A549 (cell line): ENCODE results near the gene NRAS. TPM values are rescaled to one million over a fixed set of nuclear protein-coding genes. Genes with fewer than 3 reads are reported as not detected.

ENCODE experiments used
- ATAC-seq, 2 experiments: fragments of 200-7000 bp in 1 of 2; fragments of >200 bp in 1 of 2; cut with Nextera tagmentation in 1 of 2; cut with Tn5 transposase in 1 of 2; 3 replicates each; pipeline versions ENCODE4 v1.8.0 to v1.9.1; 2018 to 2020; ENCODE audit warnings: mild to moderate bottlenecking in 1 of 2, moderate library complexity in 1 of 2
- CTCF ChIA-PET: fragments of 300-600 bp; sonication (Branson Sonifier 250); formaldehyde crosslinking; extraction: SDS; loops from one replicate; lab custom pipeline; 2021; ENCODE audit warnings: antibody characterized with exemption, inconsistent platforms; lab: Yijun Ruan, JAX
- POLR2A ChIA-PET: fragments of 350-600 bp; formaldehyde crosslinking; extraction: SDS; loops from one replicate; lab custom pipeline; 2021; ENCODE audit warnings: antibody characterized with exemption, inconsistent platforms; lab: Yijun Ruan, JAX
- DNase-seq, 2 experiments: peaks; one replicate each; pipeline versions ENCODE4 v3.0.0 to v3.0.0-alpha.2; 2011 to 2016; ENCODE audit warnings: low read depth in 1 of 2, low spot score in 1 of 2
- FAIRE-seq: peaks from 2 replicates; lab custom pipeline; 2011; peaks lifted over from hg19 to GRCh38; lab: Jason Lieb, UNC
- H3K27ac ChIP-seq, 2 experiments: fragments of >200 bp; sonication (Bioruptor Twin); formaldehyde crosslinking; 3 replicates each; pipeline ENCODE4 v1.5.1; 2016 to 2017
- H3K4me1 ChIP-seq: fragments of >200 bp; sonication (Bioruptor Twin); formaldehyde crosslinking; 3 replicates; pipeline ENCODE4 v1.6.1; 2016
- H3K4me2 ChIP-seq: fragments of >200 bp; sonication (Bioruptor Twin); formaldehyde crosslinking; 3 replicates; pipeline ENCODE4 v1.6.1; 2016
- H3K4me3 ChIP-seq: fragments of >200 bp; sonication (Bioruptor Twin); formaldehyde crosslinking; 3 replicates; pipeline ENCODE4 v1.5.1; 2016
- H3K9me3 ChIP-seq: fragments of >200 bp; sonication (Bioruptor Twin); formaldehyde crosslinking; 3 replicates; pipeline ENCODE4 v1.6.1; 2016
- E2F6 ChIP-seq: IDR thresholded peaks from 2 replicates; pipeline ENCODE4 v1.6.1; 2012; ENCODE audit warnings: low read depth, borderline replicate concordance
- EHF ChIP-seq: fragments of 250-450 bp; sonication (Bioruptor Pico); IDR thresholded peaks from 2 replicates; pipeline ENCODE4 v1.5.0; 2020; ENCODE audit warnings: mild to moderate bottlenecking
- FOSL2 ChIP-seq, 2 experiments: fragments of 450-650 bp in 1 of 2; fragments of >200 bp in 1 of 2; sonication (Bioruptor Twin) in 1 of 2; formaldehyde crosslinking; IDR thresholded peaks; 2 replicates each; pipeline versions ENCODE4 v1.5.0 to v1.6.1; 2016 to 2020; ENCODE audit warnings: mild to moderate bottlenecking in 1 of 2, moderate library complexity in 1 of 2
- HDAC2 ChIP-seq: fragments of 200-600 bp; sonication (generic); IDR thresholded peaks from 2 replicates; pipeline ENCODE4 v1.6.1; 2016
- HEYL ChIP-seq: fragments of 250-450 bp; sonication (Bioruptor Pico); IDR thresholded peaks from 2 replicates; pipeline ENCODE4 v1.8.0; 2021; ENCODE audit warnings: mild to moderate bottlenecking, moderate library complexity
- HOXA7 ChIP-seq: fragments of 250-450 bp; sonication (Bioruptor Pico); IDR thresholded peaks from 2 replicates; pipeline ENCODE4 v1.5.0; 2020; ENCODE audit warnings: mild to moderate bottlenecking, moderate library complexity
- KDM1A ChIP-seq: fragments of 200-600 bp; sonication (generic); IDR thresholded peaks from 2 replicates; pipeline ENCODE4 v1.6.1; 2016; ENCODE audit warnings: low read depth, mild to moderate bottlenecking
- KDM5A ChIP-seq: fragments of 200-600 bp; sonication (generic); IDR thresholded peaks from 2 replicates; pipeline ENCODE4 v1.6.1; 2016; ENCODE audit warnings: antibody characterized with exemption, mild to moderate bottlenecking
- MYC ChIP-seq: IDR thresholded peaks from 2 replicates; pipeline ENCODE4 v1.6.1; 2012; ENCODE audit warnings: mild to moderate bottlenecking, inconsistent platforms, low read length, improper control_type of control experiment, borderline replicate concordance
- NFE2L2 ChIP-seq: fragments of 150-350 bp; conservative IDR thresholded peaks from 2 replicates; pipeline ENCODE4 v1.6.1; 2014; ENCODE audit warnings: low read length
- NPAS2 ChIP-seq: fragments of 250-450 bp; sonication (Bioruptor Pico); IDR thresholded peaks from 2 replicates; pipeline ENCODE4 v1.8.0; 2022; ENCODE audit warnings: mild to moderate bottlenecking, moderate library complexity, borderline replicate concordance
- NR3C1 ChIP-seq: fragments of >200 bp; sonication (Bioruptor Twin); formaldehyde crosslinking; IDR thresholded peaks from 3 replicates; pipeline ENCODE4 v1.6.1; 2017
- PHF8 ChIP-seq: fragments of 200-600 bp; sonication (generic); IDR thresholded peaks from 2 replicates; pipeline ENCODE4 v1.6.1; 2016; ENCODE audit warnings: low read depth, mild to moderate bottlenecking, antibody characterized with exemption, moderate library complexity, borderline replicate concordance
- RAD21 ChIP-seq, 2 experiments: fragments of >200 bp in 1 of 2; sonication (Bioruptor Twin) in 1 of 2; formaldehyde crosslinking in 1 of 2; IDR thresholded peaks in 1 of 2; conservative IDR thresholded peaks in 1 of 2; 2 replicates in 1 of 2; 3 replicates in 1 of 2; pipeline ENCODE4 v1.6.1; 2012 to 2018; ENCODE audit warnings: inconsistent platforms in 1 of 2
- RCOR1 ChIP-seq: fragments of 150-350 bp; IDR thresholded peaks from 2 replicates; pipeline ENCODE4 v1.6.1; 2014; ENCODE audit warnings: antibody characterized with exemption, low read length, low read depth
- RFX5 ChIP-seq: fragments of 450-650 bp; IDR thresholded peaks from 2 replicates; pipeline ENCODE4 v1.7.1; 2014; ENCODE audit warnings: antibody characterized with exemption, mild to moderate bottlenecking, moderate library complexity
- SMC3 ChIP-seq: fragments of >200 bp; sonication (Bioruptor Twin); formaldehyde crosslinking; IDR thresholded peaks from 3 replicates; pipeline ENCODE4 v1.6.1; 2018; ENCODE audit warnings: inconsistent platforms
- SREBF2 ChIP-seq: fragments of 450-650 bp; IDR thresholded peaks from 2 replicates; pipeline ENCODE4 v1.6.1; 2014; ENCODE audit warnings: mild to moderate bottlenecking, moderate library complexity
- TP53 ChIP-seq: fragments of 250-450 bp; sonication (Bioruptor Pico); IDR thresholded peaks from 2 replicates; pipeline ENCODE4 v1.5.0; 2021; ENCODE audit warnings: mild to moderate bottlenecking, moderate library complexity
- ZFP36 ChIP-seq: fragments of 450-650 bp; IDR thresholded peaks from 2 replicates; pipeline ENCODE4 v1.6.1; 2014; ENCODE audit warnings: borderline replicate concordance; ENCODE audit not compliant: partially characterized antibody
- ZNF302 ChIP-seq: fragments of 250-450 bp; sonication (Bioruptor Pico); IDR thresholded peaks from 2 replicates; pipeline ENCODE4 v1.9.0; 2021; ENCODE audit warnings: inconsistent platforms, mild to moderate bottlenecking, moderate library complexity
- WGBS: methylation state at CpG from one replicate; pipeline ENCODE4 v1.1.6; 2017; ENCODE audit errors: missing lambda C conversion rate; 5-methylcytosine and 5-hydroxymethylcytosine counted together
- polyA plus RNA-seq, 4 experiments: library from polyadenylated mRNA; depleted of rRNA in 3 of 4; stranded (reverse); fragments of >200 nt; fragmentation: RNase III in 1 of 4; extraction: RNeasy Plus Mini Kit Qiagen cat#74134 plus additional on column Dnase treatment in 1 of 4; gene quantifications; 2 replicates in 3 of 4; 3 replicates in 1 of 4; pipeline ENCODE4 v1.2.3, GENCODE V29; 2011 to 2017
- TF ChIP-seq, protein P1 (sequence below): fragments of >200 bp; sonication (Bioruptor Twin); formaldehyde crosslinking; IDR thresholded peaks from 3 replicates; pipeline ENCODE4 v1.6.1; 2016
- TF ChIP-seq, protein P2 (sequence below): IDR thresholded peaks from 2 replicates; pipeline ENCODE4 v1.6.1; 2012
- TF ChIP-seq, protein P3 (sequence below): IDR thresholded peaks from 2 replicates; pipeline ENCODE4 v1.6.1; 2012
- TF ChIP-seq, protein P4 (sequence below): fragments of 450-650 bp; IDR thresholded peaks from 2 replicates; pipeline ENCODE4 v1.6.1; 2014; ENCODE audit warnings: antibody characterized with exemption
- TF ChIP-seq, protein P5 (sequence below): fragments of >200 bp; sonication (Bioruptor Twin); formaldehyde crosslinking; IDR thresholded peaks from 2 replicates; pipeline ENCODE4 v1.6.1; 2016

The NRAS gene
- polyA plus RNA-seq, 2 of the 4 experiments (the other 2 are of a cell fraction) = 28.7 to 52.2 TPM

DNA sequence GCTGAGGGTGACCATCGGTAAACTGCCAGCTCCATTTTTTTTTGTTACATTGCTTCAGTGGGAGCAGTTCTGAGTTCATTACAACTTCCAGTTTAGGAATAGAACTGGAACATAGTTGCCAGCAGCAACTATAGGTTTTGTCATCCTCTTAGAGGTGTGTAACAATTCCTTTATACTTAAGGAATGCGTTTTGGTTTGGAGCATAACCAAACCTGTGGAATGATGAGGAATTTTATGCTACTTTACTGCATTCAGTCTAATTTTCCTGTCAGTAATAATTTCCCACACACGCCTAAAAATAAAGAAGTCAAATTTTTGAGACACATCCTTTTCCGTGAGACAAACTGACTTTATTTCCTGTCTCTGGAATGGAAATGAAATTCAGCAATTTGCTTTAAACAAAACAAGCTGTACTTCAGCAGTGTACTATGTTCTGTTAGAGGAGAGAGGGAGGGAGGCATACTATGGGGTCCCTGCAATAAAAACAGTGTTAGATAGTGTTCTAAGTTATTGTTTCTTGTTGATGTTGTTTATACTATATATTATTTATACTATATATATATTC lies 16.5 kb downstream of the NRAS start:
- POLR2A ChIA-PET = no interaction called here
- no peak for DNase-seq
- Histone ChIP-seq H3K4me2 (no peak overlapping the region), H3K27ac (no peak overlapping the region), H3K4me1 (no peaks in the 10 kb centered on the region), H3K4me3 (no peak overlapping the region), H3K9me3 (no peaks in the 10 kb centered on the region)
- TF ChIP-seq NPAS2 (CRISPR knock-in tag) (no peak), MYC (no peak), SMC3 (no peak), RCOR1 (no peak), RFX5 (no peak), KDM1A (no peak), RAD21 (conservative IDR thresholded peaks at IDR 0.05 in 1 of 2, IDR thresholded peaks at IDR 0.05 in 1 of 2) (no peak)
- TF ChIP-seq, protein P1, sequence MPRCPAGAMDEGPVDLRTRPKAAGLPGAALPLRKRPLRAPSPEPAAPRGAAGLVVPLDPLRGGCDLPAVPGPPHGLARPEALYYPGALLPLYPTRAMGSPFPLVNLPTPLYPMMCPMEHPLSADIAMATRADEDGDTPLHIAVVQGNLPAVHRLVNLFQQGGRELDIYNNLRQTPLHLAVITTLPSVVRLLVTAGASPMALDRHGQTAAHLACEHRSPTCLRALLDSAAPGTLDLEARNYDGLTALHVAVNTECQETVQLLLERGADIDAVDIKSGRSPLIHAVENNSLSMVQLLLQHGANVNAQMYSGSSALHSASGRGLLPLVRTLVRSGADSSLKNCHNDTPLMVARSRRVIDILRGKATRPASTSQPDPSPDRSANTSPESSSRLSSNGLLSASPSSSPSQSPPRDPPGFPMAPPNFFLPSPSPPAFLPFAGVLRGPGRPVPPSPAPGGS = no peak
- TF ChIP-seq, protein P2, sequence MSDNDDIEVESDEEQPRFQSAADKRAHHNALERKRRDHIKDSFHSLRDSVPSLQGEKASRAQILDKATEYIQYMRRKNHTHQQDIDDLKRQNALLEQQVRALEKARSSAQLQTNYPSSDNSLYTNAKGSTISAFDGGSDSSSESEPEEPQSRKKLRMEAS = no peak
- TF ChIP-seq, protein P3, sequence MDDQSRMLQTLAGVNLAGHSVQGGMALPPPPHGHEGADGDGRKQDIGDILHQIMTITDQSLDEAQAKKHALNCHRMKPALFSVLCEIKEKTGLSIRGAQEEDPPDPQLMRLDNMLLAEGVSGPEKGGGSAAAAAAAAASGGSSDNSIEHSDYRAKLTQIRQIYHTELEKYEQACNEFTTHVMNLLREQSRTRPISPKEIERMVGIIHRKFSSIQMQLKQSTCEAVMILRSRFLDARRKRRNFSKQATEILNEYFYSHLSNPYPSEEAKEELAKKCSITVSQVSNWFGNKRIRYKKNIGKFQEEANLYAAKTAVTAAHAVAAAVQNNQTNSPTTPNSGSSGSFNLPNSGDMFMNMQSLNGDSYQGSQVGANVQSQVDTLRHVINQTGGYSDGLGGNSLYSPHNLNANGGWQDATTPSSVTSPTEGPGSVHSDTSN = no peak
- 58% methylated on average over 4 of the region's 4 CpGs for WGBS
- FAIRE-seq = no peak
- CTCF ChIA-PET = no interaction called here
- ATAC-seq = 0 out of 6 replicates have a peak, but pooled peaks of 1 of the 2 experiments have one; percentile 12

DNA sequence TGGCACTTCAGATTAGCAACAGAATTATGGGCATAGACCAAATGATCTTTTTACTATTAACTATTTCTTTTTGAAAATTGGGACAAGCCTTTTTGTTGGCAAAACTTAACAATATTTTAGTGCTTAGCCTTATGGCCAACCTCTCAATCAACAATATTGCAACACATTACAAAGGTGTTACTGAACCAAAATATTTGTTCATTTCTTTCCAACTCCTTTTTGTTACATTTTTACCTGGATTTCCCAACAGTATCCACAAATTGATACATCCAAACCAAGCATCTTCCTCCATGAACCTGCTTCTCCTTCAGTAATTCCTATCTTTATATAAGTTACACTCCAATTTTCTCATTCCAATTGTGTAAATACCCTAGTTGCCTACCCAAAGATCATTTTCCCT lies 19.8 kb downstream of the NRAS start:
- ChIA-PET CTCF (no interaction called here), POLR2A (no interaction called here)
- FAIRE-seq = no peak
- ATAC-seq = no peak
- H3K4me1 ChIP-seq = no peaks in the 10 kb centered on the region
- H3K4me3 ChIP-seq = no peak overlapping the region
- TF ChIP-seq NPAS2 (CRISPR knock-in tag) (no peak), PHF8 (no peak), KDM5A (no peak), NFE2L2 (no peak), HDAC2 (no peak), SREBF2 (no peak)
- TF ChIP-seq, protein P4, sequence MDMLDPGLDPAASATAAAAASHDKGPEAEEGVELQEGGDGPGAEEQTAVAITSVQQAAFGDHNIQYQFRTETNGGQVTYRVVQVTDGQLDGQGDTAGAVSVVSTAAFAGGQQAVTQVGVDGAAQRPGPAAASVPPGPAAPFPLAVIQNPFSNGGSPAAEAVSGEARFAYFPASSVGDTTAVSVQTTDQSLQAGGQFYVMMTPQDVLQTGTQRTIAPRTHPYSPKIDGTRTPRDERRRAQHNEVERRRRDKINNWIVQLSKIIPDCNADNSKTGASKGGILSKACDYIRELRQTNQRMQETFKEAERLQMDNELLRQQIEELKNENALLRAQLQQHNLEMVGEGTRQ = no peak
- TF ChIP-seq, protein P5, sequence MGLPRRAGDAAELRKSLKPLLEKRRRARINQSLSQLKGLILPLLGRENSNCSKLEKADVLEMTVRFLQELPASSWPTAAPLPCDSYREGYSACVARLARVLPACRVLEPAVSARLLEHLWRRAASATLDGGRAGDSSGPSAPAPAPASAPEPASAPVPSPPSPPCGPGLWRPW = no peak
- no peak overlapping the region for H3K27ac ChIP-seq
- H3K9me3 ChIP-seq = no peaks in the 10 kb centered on the region
- H3K4me2 ChIP-seq = no peak overlapping the region
- DNase-seq = no peak

DNA sequence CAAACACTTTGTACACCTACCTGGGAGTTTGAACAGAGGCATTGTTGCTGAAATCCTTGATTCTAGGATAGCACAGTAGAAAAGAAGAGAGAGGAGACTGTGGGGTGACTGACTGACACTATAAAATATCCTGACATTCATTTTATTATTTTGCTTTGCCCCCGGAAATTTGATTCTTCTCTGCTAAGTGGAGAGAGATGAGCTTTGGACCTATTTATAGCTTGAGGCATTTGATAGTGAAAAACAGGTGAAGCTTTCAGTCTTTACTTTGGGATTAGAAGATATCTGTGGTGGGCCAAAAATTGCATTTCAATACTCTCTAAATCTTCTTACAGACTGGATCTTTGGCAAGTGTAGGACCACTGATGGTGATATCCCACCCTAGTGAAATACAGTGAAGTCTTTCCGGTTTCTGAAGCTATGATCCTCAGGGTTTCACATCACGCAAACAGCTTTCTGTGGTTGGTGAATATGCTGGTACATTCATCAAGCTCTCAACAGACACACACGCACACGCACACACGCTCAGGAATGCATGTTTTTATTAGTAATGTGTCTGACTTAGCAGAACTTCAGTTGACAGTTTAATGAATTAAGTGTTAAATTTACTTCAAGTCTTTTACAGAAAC lies 21.0 kb downstream of the NRAS start, which contains the start of gene AMPD1:
Gene AMPD1, minus strand, starts transcription at position 117 of the 629 bp plus-strand sequence. Its CDS starts 75 bp downstream, at position 42.
- H3K27ac ChIP-seq = no peak within 1 kb of the TSS
- POLR2A ChIA-PET = no interaction called here
- WGBS = 39% methylated on average over 6 of the region's 6 CpGs
- no peak for DNase-seq
- no peak for TF ChIP-seq HDAC2
- no peak for TF ChIP-seq HOXA7 (CRISPR knock-in tag)
- TF ChIP-seq FOSL2 (IDR thresholded peaks at IDR 0.05) = no peak
- TF ChIP-seq FOSL2 (CRISPR knock-in tag; IDR thresholded peaks at IDR 0.05) = no peak
- TF ChIP-seq NR3C1 = no peak
- TF ChIP-seq, protein P4 = no peak
- TF ChIP-seq HEYL = no peak
- no peak for TF ChIP-seq ZFP36
- TF ChIP-seq TP53 (CRISPR knock-in tag) = no peak
- TF ChIP-seq ZNF302 (CRISPR knock-in tag) = no peak
- TF ChIP-seq EHF (CRISPR knock-in tag) = no peak
- TF ChIP-seq E2F6 = no peak
- TF ChIP-seq, all 56 proteins: peak for 0
- CTCF ChIA-PET = interaction anchor here (0.5 to 1.0 kb wide), 3 partner anchors 13 to 281 kb away, joined by 3 read pairs; partner anchors contain the start of gene DENND2C
- no peaks in the 10 kb centered on the region for H3K4me1 ChIP-seq
- no peak for ATAC-seq
- no peak for FAIRE-seq
- H3K4me2 ChIP-seq = no peak within 1 kb of the TSS
- H3K4me3 ChIP-seq = no peak within 1 kb of the TSS
- H3K9me3 ChIP-seq = no peaks in the 10 kb centered on the region
